GM18505 (cell line): Measurements from ENCODE around the gene RTN4R.
"Not testable (repeated sequence)": the region's sequence is repeated elsewhere in the genome, so short reads cannot be mapped to it uniquely, and the experiment has no call there.

Experiments
- ATAC-seq: cut with Tn5 transposase; IDR thresholded peaks from one replicate; pipeline ENCODE4 v1.9.1; 2021; ENCODE audit not compliant: unreplicated experiment
- POLR2A ChIP-seq: IDR thresholded peaks from 4 replicates; pipeline ENCODE4 v1.6.1; 2011; ENCODE audit warnings: borderline replicate concordance; ENCODE audit not compliant: insufficient read depth, insufficient read length; ENCODE audit errors: extremely low read depth

The RTN4R gene

GRCh38 chr22:20295262-20296064 is 27.3 kb upstream of the RTN4R start:
- no peak for TF ChIP-seq POLR2A
- ATAC-seq: no peak

- no peak for ATAC-seq
- TF ChIP-seq POLR2A: no peak
Observed at GRCh38 chr22:20292673-20293232, 24.6 kb upstream of the RTN4R start.

DNA sequence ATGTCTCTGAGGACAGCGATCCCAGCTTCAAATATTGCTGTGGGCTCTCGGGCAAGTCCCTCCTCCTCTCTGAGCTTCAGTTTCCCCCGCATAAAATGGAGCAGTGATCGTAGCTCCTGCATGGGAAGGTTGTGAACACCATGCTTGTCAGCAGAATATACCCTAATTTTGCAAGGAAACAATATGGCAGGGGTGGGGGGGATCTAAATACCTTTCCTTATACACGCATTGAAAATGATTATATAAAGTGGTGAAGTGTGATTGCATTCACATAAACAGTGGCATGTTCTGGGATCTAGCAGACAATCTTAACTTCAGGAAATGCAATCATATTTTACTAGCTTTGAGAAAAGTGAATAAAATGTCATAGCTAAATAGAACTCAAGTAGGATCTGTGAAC is 24.0 kb upstream of the RTN4R start:
- ATAC-seq: no peak
- no peak for TF ChIP-seq POLR2A

DNA sequence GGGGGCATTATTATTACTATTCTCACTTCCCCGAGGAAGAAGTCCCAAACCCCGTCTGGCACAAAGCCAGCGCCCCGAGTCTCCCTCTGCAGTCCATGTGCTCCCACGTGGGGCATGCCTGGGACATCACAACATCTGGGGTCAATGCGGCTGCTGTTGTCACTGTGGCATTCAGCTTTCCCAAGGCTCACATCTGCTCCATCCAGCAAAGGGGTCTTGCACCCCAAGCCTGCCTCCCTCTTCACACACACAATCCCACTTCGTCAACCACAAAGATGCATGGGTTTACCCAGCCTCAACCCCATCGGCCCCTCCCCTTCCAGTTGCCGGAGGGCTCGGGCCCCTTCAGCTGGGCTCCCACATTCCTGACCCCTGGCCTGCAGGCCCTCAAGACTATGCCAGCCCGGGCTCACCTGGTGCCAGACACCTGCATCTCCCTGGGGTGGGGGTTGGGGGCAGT is 23.5 kb upstream of the RTN4R start:
- no peak for TF ChIP-seq POLR2A
- ATAC-seq: no peak

DNA sequence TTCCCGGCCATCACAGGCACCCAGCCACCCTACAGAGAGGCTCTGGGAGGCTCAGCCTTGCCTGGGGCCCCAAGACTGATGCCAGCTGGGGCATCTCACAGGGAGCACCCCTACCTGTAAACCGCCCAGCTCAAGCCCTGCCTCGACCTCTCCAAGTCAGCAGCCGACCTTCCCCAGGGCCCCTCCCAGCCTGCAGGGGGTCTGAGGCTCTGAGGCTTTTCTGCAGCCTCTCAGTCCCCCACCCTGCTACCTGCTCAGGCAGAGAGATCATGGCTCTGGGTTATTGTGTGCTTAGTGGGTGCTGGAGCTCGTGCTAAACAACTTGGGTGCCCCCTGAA is 23.1 kb upstream of the RTN4R start:
- no peak for ATAC-seq

DNA sequence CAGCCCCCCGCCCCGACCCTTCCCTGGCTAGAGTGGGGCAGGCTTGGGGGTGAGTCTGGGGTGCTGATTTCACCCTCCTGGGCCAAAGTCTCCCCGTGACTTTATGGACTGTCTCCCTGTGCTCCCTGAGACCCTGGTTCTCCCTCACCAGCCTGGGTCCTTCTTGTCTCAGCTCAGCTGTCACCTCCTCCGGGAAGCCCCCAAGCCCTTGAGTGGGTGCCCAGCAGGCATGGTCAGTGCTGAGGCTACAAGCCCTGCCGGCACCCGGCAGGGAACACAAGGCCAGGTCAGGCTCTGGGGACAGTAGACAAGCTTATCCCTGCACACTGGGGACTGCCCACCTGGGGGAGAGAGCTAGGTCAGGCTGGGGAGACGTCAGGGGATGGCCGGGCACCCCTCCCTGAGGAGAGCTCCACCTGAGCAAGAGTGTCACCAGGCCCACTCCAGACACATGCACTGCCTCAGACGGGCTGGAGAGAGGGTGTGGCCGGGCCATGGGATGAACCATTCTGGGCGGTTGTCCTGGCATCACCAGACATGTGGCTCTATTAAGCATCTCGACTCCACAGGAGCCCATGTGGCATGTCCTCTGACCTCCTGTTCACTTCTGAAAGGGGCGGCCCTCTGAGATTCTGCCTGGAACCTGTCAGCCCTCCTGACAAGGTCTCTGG is 22.6 kb upstream of the RTN4R start:
- no peak for ATAC-seq
- TF ChIP-seq POLR2A: no peak

More for the DNA sequence above, 23.1 kb upstream of the RTN4R start:
- TF ChIP-seq POLR2A: no peak

GRCh38 chr22:20290045-20290392 is 21.9 kb upstream of the RTN4R start:
- ATAC-seq: no peak
- TF ChIP-seq POLR2A: no peak

- not testable (repeated sequence) for ATAC-seq
Observed at GRCh38 chr22:20289182-20290044, 21.3 kb upstream of the RTN4R start.

DNA sequence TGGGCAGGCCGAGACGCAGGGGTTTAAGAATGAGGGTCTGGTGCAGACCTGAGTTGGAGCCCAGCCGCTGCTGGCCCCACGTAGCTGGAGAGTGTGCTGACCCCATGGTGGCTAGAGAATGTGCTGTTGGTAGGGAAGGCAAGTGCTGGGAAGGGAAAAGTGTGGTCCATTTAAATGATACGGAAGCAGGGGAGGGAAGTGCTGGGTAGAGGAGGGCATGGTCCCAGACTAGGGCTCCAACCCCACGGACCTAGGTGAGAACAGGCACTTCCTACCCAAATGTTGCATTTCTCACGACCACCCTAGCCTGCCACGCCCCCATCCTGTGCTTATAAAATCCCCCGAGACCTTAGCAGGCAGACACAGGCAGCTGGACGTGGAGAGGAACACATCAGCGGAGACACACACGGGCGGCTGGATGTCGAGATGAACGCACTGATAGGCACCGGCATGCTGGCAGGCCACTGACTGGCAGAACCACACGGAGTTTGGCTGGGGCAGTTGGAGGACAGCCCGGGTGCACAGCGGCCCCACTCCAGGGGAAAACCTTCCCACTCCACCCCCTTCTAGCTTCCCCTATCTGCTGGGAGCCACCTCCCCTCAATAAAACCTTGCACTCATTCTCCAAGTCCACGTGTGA is 18.8 kb upstream of the RTN4R start:
- not testable (repeated sequence) for ATAC-seq

DNA sequence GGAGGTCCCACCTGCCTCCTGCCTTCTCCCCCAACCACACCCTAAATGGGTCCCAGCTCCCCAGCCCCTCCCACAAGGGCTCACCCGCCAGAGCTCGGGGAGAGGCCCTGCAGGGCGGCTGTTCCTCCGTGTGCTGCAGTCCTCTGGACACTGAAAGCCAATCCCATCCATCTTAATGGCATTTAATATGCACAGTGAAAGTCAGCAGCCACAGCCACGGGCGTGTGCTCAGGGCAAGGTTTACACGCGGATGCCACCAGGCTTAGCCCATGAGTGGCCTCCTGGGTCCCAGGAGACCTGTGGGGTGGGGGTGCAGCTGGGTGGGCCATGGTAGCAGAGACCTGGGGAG is 18.2 kb upstream of the RTN4R start:
- not testable (repeated sequence) for ATAC-seq

DNA sequence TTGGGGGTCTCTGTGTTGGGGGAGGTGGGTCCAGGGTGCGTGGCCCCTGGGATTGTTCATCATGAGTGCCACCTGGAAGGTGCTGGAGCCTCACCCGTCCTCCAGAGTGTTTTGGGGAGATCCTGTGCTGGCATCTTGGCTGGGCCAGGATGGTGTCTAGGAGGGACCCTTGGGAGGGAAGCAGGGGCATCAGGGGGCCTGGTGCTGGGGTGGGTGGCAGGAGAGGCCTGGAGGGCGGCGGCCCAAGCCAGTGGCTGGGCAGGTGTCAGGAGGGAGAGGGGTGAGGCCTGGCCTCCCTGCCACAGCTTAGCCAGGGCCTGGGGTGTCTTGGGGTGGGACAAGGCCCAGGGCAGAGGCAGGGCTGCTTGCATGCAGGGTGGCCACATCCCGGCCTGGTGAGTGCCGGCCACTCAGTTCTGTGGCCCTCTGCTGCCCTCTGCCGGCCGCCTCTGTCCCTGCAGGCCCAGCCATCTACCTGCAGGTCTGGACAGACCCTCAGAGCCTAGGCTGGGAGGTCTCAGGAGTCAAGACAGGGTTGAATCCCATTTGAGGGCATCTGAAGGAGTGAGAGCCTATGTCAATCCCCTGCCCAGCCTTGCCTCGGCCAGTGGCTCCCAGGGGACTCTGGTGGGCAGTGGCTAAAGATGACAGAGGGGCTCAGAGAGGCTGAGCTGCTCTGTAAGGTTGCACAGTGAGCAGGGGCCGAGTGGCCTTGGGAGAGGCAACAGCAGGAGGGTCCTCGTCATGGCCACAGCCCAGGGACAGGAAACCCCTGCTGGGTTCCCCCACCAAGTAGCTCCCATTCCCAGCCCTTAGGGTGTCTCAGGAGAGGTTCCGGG is 17.6 kb upstream of the RTN4R start:
- not testable (repeated sequence) for ATAC-seq

GRCh38 chr22:20284471-20285086 is 16.5 kb upstream of the RTN4R start:
- TF ChIP-seq POLR2A: no peak
- ATAC-seq: no peak

GRCh38 chr22:20283674-20284066 is 15.6 kb upstream of the RTN4R start:
- ATAC-seq: no peak
- no peak for TF ChIP-seq POLR2A
